Naive thymus-derived CD8-positive, alpha-beta T cell (primary cell): ENCODE data around the gene TMEM45A. TPM values are rescaled to one million over a fixed set of nuclear protein-coding genes. Genes with fewer than 3 reads are reported as not detected.
"Not testable (repeated sequence)": the region's sequence is repeated elsewhere in the genome, so short reads cannot be mapped to it uniquely, and the experiment has no call there.

ENCODE experiments used
- ATAC-seq, 2 donors: fragments of 150-1000 bp; cut with Tn5 transposase in 1 of 2; sonication (Bioruptor Pico), chemical (Tn5 transposase) in 1 of 2; 1 replicate in 1 of 2; 2 replicates in 1 of 2; pipeline ENCODE4 v1.10.0; 2021; ENCODE audit warnings: mild to moderate bottlenecking in 2 of 2, moderate library complexity in 2 of 2
- POLR2A ChIA-PET: fragments of 350-600 bp; sonication (Branson Sonifier 250); formaldehyde crosslinking; loops from one replicate; lab custom pipeline; 2021; ENCODE audit warnings: antibody characterized with exemption; lab: Charles Lee
- DNase-seq, 10 donors: peaks; one replicate each; pipeline versions ENCODE4 v3.0.0 to v3.0.0-alpha.2; 2020 to 2022
- H3K27ac Mint-ChIP-seq, 10 donors: one replicate each; pipeline ENCODE4 v1.8.0; 2020 to 2022; ENCODE audit warnings: mild to moderate bottlenecking in 10 of 10, mixed read lengths in 10 of 10, moderate library complexity in 4 of 10, inconsistent platforms in 1 of 10
- H3K27me3 Mint-ChIP-seq, 5 donors: one replicate each; pipeline ENCODE4 v1.8.0; 2021 to 2022; ENCODE audit warnings: mixed read lengths in 5 of 5
- H3K36me3 Mint-ChIP-seq, 3 donors: one replicate each; pipeline ENCODE4 v1.8.0; 2020 to 2022; ENCODE audit warnings: mixed read lengths in 3 of 3, mild to moderate bottlenecking in 2 of 3, inconsistent platforms in 1 of 3
- H3K4me1 Mint-ChIP-seq, 4 donors: one replicate each; pipeline ENCODE4 v1.8.0; 2021 to 2022; ENCODE audit warnings: mixed read lengths in 4 of 4
- H3K4me3 Mint-ChIP-seq, 10 donors: one replicate each; pipeline ENCODE4 v1.8.0; 2020 to 2022; ENCODE audit warnings: mild to moderate bottlenecking in 10 of 10, mixed read lengths in 10 of 10, moderate library complexity in 6 of 10, inconsistent platforms in 1 of 10
- H3K9me3 Mint-ChIP-seq, 9 donors: one replicate each; pipeline ENCODE4 v1.8.0; 2020 to 2022; ENCODE audit warnings: mixed read lengths in 9 of 9, mild to moderate bottlenecking in 3 of 9, inconsistent platforms in 1 of 9, moderate library complexity in 1 of 9
- polyA plus RNA-seq, 3 donors: library from polyadenylated mRNA; unstranded; fragments of 300-500 nt; fragmentation: Illumina TruSeq; gene quantifications; one replicate each; pipeline ENCODE4 v1.2.3, GENCODE V29; 2021
- total RNA-seq, 8 experiments: library from RNA in 2 of 8; stranded (reverse) in 2 of 8; gene quantifications; one replicate each; pipeline ENCODE4 v1.2.3 and lab custom pipeline; 2021 to 2026

Gene TMEM45A
- total and polyA plus RNA-seq, 5 experiments from 2014 or later: 0.08 to 0.21 TPM; not detected in 3

DNA sequence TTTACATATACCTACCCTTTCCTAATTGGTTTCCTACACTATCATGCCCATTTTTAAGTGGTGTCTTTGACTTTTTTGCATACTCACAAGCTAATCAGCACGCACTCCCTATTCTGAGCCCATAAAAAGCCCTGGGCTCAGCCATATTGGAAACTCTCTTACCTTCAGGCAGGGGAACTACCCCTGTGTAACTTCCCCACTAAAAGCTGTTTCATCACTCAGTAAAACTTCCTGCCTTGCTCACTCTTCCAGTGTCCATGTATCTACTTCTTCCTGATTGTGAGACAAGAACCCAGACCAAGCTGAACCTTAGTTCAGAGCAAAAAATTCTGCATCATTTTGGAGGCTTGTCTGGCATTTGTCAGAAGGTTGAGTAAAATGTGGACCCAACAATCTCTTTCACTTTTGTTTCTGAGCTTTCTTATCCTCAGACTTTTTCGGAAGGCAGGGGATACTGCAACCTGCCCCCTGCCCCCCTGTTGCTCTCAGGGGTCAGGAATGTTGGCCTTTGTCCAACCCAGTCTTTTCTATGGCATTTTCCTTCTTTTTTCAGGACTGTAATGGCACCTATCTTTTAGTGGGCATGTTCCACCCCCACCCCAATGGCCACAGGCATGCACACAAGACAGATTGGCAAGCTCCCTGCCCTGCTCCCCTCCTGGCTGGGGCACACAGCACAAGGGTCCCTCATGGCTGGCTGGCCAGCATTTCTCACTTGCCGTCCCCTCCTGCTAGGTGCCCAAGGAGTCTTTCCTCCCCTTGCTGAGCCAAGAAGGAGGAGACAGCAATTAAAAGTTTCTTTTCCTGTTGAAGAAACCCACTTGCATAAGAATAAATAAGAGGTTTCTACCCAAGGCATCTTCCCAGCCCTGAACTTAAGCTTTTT, 26.3 kb upstream of the TMEM45A start:
- POLR2A ChIA-PET: no interaction called here
- Mint-ChIP-seq H3K27me3 (peaks cover 0 to 8% (median 0%) of the 10 kb centered on the region in 5 donors), H3K4me3 (no peak overlapping the region), H3K27ac (no peak overlapping the region), H3K9me3 (peaks cover 0 to 45% (median 9%) of the 10 kb centered on the region in 9 donors), H3K4me1 (peaks cover 0 to 8% (median 0%) of the 10 kb centered on the region in 4 donors), H3K36me3 (peaks cover 0 to 23% (median 16%) of the 10 kb centered on the region in 3 donors)
- DNase-seq: no peak
- no peak for ATAC-seq

DNA sequence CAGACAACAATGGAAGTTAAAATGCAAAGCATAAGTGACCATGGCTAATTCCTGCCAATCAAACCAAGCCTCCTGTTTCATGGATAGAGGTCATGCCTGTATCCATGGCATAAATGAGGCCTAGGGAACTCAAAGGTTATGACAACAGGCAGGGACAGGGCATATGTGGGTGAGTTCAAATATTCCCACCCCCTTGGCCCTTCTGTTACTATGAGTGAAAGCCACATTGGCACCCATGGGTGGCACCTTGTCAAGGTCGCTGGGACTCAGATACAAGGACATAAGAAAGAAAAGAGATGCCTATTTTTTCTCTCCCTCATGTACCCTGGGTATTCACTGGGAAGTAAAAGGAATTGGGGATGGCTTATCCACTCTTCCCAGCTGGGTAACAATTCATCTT, 25.3 kb upstream of the TMEM45A start:
- no peak for DNase-seq
- H3K36me3 Mint-ChIP-seq: peaks cover 0 to 23% (median 16%) of the 10 kb centered on the region in 3 donors
- H3K4me3 Mint-ChIP-seq: no peak overlapping the region
- no peak overlapping the region for H3K27ac Mint-ChIP-seq
- peaks cover 0 to 8% (median 0%) of the 10 kb centered on the region in 4 donors for H3K4me1 Mint-ChIP-seq
- ATAC-seq: no peak
- peaks cover 0 to 46% (median 9%) of the 10 kb centered on the region in 9 donors for H3K9me3 Mint-ChIP-seq
- POLR2A ChIA-PET: no interaction called here
- H3K27me3 Mint-ChIP-seq: peaks cover 0 to 4% (median 0%) of the 10 kb centered on the region in 5 donors

DNA sequence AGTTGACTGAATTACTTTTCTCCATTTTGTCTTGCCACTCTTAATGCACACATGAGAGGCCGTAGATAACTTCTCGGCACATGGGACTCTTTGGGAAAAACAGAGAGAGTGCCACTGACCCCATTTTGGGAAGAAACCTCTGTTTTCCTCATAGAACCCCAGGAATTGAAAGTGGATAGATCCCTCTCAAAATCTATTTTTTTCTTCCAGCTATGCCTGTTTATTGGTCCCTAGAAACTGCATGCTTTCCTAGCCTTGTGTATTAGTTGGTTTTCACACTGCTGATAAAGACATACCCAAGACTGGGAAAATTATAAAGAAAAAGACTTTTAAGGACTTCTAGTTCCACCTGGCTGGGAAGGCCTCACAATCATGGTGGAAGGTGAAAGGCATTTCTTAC, 23.7 kb upstream of the TMEM45A start:
- H3K4me3 Mint-ChIP-seq: no peak overlapping the region
- ATAC-seq (no peak), DNase-seq (no peak)
- H3K4me1 Mint-ChIP-seq: peaks cover 0 to 8% (median 0%) of the 10 kb centered on the region in 4 donors
- peaks cover 0 to 23% (median 16%) of the 10 kb centered on the region in 3 donors for H3K36me3 Mint-ChIP-seq
- POLR2A ChIA-PET: no interaction called here
- peaks cover 0 to 4% (median 0%) of the 10 kb centered on the region in 5 donors for H3K27me3 Mint-ChIP-seq
- no peak overlapping the region for H3K27ac Mint-ChIP-seq
- peaks cover 0 to 46% (median 9%) of the 10 kb centered on the region in 9 donors for H3K9me3 Mint-ChIP-seq

DNA sequence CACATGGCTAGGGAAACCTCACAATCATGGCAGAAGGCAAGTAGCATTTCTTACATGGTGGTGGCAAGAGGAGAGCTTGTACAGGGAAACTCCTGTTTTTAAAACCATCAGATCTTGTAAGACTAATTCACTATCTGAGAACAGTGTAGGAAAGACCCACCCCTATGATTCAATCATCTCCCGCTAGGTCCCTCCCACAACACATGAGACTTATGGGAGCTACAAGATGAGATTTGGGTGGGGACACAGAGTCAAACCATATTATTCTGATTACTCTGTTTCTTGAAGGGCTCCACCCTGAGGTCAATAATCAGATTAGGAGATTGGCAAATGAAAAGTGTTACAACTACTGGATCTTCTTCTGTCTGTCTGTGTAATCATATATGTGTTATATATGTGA, 21.5 kb upstream of the TMEM45A start:
- H3K36me3 Mint-ChIP-seq: peaks cover 0 to 23% (median 16%) of the 10 kb centered on the region in 3 donors
- peaks cover 0 to 8% (median 0%) of the 10 kb centered on the region in 4 donors for H3K4me1 Mint-ChIP-seq
- ATAC-seq (no peak), DNase-seq (no peak)
- H3K9me3 Mint-ChIP-seq: peaks cover 0 to 46% (median 9%) of the 10 kb centered on the region in 9 donors
- POLR2A ChIA-PET: no interaction called here
- no peak overlapping the region for H3K27ac Mint-ChIP-seq
- peaks cover 0 to 4% (median 0%) of the 10 kb centered on the region in 5 donors for H3K27me3 Mint-ChIP-seq
- no peak overlapping the region for H3K4me3 Mint-ChIP-seq

DNA sequence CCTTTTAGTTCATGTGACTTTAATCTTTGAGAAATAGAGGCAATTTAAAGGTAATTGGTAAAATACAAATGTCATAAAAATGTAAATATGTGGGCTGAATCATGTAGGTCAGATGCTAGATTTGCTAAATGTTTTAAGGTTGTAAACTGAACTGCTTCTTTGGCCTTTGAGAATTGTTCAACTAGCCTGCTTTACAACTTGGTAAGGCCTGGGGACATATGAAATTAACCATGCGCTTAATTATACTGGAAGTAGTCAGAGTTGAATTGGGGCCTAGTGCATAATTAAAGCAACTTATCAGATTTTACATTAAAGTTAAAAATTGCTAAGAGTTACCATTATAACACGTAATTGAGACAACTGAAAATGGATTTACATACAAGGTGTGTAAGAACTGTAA, 21.0 kb upstream of the TMEM45A start:
- ATAC-seq: no peak
- peaks cover 0 to 4% (median 0%) of the 10 kb centered on the region in 5 donors for H3K27me3 Mint-ChIP-seq
- H3K4me1 Mint-ChIP-seq: peaks cover 0 to 3% (median 0%) of the 10 kb centered on the region in 4 donors
- peaks cover 0 to 46% (median 9%) of the 10 kb centered on the region in 9 donors for H3K9me3 Mint-ChIP-seq
- no peak overlapping the region for H3K4me3 Mint-ChIP-seq
- H3K36me3 Mint-ChIP-seq: peaks cover 0 to 23% (median 16%) of the 10 kb centered on the region in 3 donors
- POLR2A ChIA-PET: no interaction called here
- no peak for DNase-seq
- no peak overlapping the region for H3K27ac Mint-ChIP-seq

DNA sequence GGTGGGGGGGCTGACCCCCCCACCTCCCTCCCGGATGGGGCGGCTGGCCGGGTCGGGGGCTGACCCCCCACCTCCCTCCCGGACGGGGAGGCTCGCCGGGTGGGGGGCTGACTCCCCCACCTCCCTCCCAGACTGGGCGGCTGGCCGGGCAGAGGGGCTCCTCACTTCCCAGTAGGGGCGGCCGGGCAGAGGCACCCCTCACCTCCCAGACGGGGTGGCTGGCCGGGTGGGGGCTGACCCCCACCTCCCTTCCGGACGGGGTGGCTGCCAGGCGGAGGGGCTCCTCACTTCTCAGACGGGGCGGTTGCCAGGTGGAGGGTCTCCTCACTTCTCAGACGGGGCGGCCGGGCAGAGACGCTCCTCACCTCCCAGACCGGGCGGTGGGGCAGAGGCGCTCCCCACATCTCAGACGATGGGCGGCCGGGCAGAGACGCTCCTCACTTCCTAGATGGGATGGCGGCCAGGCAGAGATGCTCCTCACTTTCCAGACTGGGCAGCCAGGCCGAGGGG, 14.5 kb upstream of the TMEM45A start:
- H3K36me3 Mint-ChIP-seq, ATAC-seq, DNase-seq, POLR2A ChIA-PET, H3K4me3 Mint-ChIP-seq, H3K9me3 Mint-ChIP-seq, H3K4me1 Mint-ChIP-seq, H3K27ac Mint-ChIP-seq: not testable (repeated sequence)
- peaks cover 2 to 18% (median 10%) of the 10 kb centered on the region in 5 donors for H3K27me3 Mint-ChIP-seq

DNA sequence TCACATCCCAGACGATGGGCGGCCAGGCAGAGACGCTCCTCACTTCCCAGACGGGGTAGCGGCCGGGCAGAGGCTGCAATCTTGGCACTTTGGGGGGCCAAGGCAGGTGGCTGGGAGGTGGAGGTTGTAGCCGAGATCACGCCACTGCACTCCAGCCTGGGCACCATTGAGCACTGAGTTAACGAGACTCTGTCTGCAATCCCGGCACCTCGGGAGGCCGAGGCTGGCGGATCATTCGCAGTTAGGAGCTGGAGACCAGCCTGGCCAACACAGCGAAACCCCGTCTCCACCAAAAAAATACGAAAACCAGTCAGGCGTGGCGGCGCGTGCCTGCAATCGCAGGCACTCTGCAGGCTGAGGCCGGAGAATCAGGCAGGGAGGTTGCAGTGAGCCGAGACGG, 13.9 kb upstream of the TMEM45A start:
- H3K4me1 Mint-ChIP-seq, ATAC-seq, H3K9me3 Mint-ChIP-seq, POLR2A ChIA-PET, H3K4me3 Mint-ChIP-seq, DNase-seq, H3K27ac Mint-ChIP-seq, H3K36me3 Mint-ChIP-seq: not testable (repeated sequence)
- H3K27me3 Mint-ChIP-seq: peaks cover 4 to 23% (median 11%) of the 10 kb centered on the region in 5 donors

DNA sequence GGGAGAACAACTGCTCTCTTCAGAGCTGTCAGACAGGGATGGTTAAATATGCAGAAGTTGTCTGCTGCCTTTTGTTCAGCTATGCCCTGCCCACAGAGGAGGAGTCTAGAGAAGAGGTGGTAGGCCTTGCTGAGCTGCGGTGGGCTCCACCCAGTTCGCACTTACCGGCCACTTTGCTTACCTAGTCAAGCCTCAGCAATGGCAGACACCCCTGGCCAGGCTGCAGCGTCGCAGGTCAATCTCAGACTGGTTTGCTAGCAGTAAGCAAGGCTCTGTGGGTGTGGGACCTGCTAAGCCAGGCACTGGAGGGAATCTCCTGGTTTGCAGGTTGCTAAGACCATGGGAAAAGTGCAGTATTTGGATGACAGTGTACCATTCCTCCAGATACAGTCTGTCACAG, 12.3 kb upstream of the TMEM45A start:
- no peak for ATAC-seq
- H3K27me3 Mint-ChIP-seq: peaks cover 4 to 32% (median 20%) of the 10 kb centered on the region in 5 donors
- no peak for DNase-seq
- H3K9me3 Mint-ChIP-seq: no peaks in the 10 kb centered on the region
- POLR2A ChIA-PET: no interaction called here
- peaks cover 0 to 4% (median 0%) of the 10 kb centered on the region in 3 donors for H3K36me3 Mint-ChIP-seq
- H3K4me3 Mint-ChIP-seq: no peak overlapping the region
- H3K4me1 Mint-ChIP-seq: peaks cover 0 to 3% (median 0%) of the 10 kb centered on the region in 4 donors
- H3K27ac Mint-ChIP-seq: no peak overlapping the region

DNA sequence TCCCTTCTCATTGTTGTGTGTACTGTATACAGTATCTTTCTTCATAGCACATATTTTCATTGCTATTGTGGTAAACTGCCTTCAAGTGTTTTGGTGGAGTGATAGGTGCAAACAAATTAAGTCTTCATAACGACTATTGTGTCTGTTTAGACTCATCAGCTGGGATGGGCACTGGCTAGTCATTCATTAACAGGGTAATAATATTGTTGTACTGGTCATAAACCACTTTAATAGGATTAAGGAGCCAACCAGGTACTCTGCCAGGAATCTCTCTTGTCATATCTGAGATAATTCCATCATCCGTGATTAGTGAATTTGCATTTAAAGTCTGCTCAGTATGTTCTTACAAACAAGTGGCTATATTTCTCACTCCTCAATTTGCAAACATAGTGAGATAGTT, 10.2 kb upstream of the TMEM45A start:
- H3K9me3 Mint-ChIP-seq: no peaks in the 10 kb centered on the region
- no peak overlapping the region for H3K27ac Mint-ChIP-seq
- peaks cover 0 to 3% (median 0%) of the 10 kb centered on the region in 4 donors for H3K4me1 Mint-ChIP-seq
- no peak overlapping the region for H3K4me3 Mint-ChIP-seq
- DNase-seq: no peak
- peaks cover 4 to 37% (median 20%) of the 10 kb centered on the region in 5 donors for H3K27me3 Mint-ChIP-seq
- POLR2A ChIA-PET: no interaction called here
- ATAC-seq: no peak
- peaks cover 0 to 4% (median 0%) of the 10 kb centered on the region in 3 donors for H3K36me3 Mint-ChIP-seq

DNA sequence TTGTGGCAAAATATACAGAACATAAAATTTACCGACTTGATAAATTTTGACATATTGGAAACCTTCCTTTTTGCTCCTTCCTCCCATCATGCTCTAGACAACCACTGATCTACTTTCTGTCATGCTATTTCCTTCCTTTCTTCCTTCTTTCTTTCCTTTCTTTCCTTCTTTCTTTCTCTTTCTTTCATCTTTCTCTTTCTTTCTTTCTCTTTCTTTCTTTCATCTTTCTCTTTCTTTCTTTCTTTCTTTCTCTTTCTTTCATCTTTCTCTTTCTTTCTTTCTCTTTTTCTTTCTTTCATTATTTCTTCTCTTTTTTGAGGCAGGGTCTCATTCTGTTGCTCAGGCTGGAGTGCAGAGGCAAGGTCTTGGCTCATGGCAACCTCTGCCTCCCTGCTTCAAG, 8.9 kb upstream of the TMEM45A start:
- H3K9me3 Mint-ChIP-seq: no peaks in the 10 kb centered on the region
- peaks cover 0 to 4% (median 0%) of the 10 kb centered on the region in 3 donors for H3K36me3 Mint-ChIP-seq
- no peak overlapping the region for H3K27ac Mint-ChIP-seq
- H3K27me3 Mint-ChIP-seq: peaks cover 4 to 37% (median 20%) of the 10 kb centered on the region in 5 donors
- DNase-seq (no peak), ATAC-seq (no peak)
- POLR2A ChIA-PET: no interaction called here
- no peak overlapping the region for H3K4me3 Mint-ChIP-seq
- peaks cover 0 to 3% (median 0%) of the 10 kb centered on the region in 4 donors for H3K4me1 Mint-ChIP-seq

DNA sequence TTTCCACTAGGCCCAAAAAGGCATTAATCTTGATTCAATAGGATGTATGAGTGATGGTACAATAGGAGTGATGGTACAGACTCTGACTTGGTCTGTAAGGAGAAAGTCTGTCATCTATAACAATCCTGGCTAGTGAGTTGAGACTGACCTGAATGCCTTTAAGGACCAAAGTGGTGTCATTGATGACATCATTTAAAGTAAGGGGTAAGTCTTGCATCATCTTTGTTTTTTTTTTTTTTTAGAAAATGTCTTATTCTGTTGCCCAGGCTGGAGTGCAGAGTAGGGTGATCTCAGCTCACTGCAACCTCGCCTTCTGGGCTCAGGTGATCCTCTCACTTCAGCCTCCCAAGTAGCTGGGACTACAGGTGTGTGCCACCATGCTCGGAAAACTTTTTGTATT, 5.6 kb upstream of the TMEM45A start:
- H3K9me3 Mint-ChIP-seq: no peaks in the 10 kb centered on the region
- H3K27me3 Mint-ChIP-seq: peaks cover 4 to 28% (median 14%) of the 10 kb centered on the region in 5 donors
- H3K36me3 Mint-ChIP-seq: no peaks in the 10 kb centered on the region
- H3K27ac Mint-ChIP-seq: no peak overlapping the region
- no peak for ATAC-seq
- POLR2A ChIA-PET: no interaction called here
- no peak overlapping the region for H3K4me3 Mint-ChIP-seq
- peaks cover 2 to 5% (median 3%) of the 10 kb centered on the region in 4 donors for H3K4me1 Mint-ChIP-seq
- no peak for DNase-seq

DNA sequence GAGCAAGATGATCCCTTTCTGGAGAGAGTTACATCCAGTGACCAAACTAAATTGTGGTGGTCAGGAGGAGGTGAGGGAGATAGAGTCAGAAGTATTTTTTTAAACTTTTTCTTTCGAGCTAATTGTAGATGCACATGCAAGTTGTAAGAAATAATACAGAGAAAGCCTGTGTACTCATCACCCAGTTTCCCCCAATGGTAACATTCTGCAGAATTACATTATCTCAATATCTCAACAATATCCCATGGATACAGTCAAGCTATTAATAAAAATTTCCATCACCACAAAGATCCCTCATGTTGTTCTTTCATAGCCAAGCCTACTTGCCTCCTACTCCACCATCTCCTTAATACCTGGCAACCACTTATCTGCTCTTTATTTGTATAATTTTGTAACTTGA, 3.3 kb upstream of the TMEM45A start:
- H3K27ac Mint-ChIP-seq: no peak overlapping the region
- H3K27me3 Mint-ChIP-seq: peaks cover 2 to 19% (median 14%) of the 10 kb centered on the region in 5 donors
- ATAC-seq: no peak
- POLR2A ChIA-PET: no interaction called here
- H3K4me1 Mint-ChIP-seq: peaks cover 8 to 14% (median 11%) of the 10 kb centered on the region in 4 donors
- H3K4me3 Mint-ChIP-seq: no peak overlapping the region
- H3K9me3 Mint-ChIP-seq: no peaks in the 10 kb centered on the region
- H3K36me3 Mint-ChIP-seq: no peaks in the 10 kb centered on the region
- no peak for DNase-seq

DNA sequence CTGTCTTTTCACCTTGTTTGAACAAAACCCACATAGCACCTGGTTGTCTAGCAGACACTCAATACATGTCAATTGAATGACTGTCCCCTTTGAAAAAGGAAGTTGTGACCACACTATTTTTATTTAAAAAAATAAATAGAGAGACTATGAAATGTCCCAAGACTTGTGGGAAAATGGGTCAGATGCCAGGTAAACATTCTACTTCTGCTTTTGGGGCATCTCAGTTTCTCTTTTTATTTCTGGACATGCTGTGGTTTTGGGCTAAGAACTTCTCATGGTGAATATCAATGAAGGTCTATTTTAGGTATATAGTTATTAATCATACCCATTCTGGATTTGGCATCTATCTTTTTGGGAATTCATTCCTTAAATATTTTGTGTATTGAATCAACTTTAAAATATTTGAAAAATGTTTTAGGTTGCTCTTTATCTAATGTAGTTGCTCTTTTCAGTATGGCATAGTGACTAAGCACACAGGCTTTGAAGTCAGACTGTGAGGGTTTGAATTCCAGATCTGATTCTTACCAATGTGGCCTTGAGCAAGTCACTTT, 4.4 kb downstream of the TMEM45A start:
- Mint-ChIP-seq H3K27ac (no peak overlapping the region), H3K36me3 (no peaks in the 10 kb centered on the region), H3K4me3 (no peak overlapping the region), H3K9me3 (no peaks in the 10 kb centered on the region), H3K4me1 (peaks cover 6 to 12% (median 9%) of the 10 kb centered on the region in 4 donors), H3K27me3 (peaks cover 12 to 28% (median 26%) of the 10 kb centered on the region in 5 donors)
- no peak for DNase-seq
- POLR2A ChIA-PET: no interaction called here
- ATAC-seq: no peak
